Gastroesophageal sphincter (tissue), 4 donors: Measurements from ENCODE around the gene R3HDM2. TPM values are rescaled to one million over a fixed set of nuclear protein-coding genes. Genes with fewer than 3 reads are reported as not detected.
A peak's percentile ranks its signal among the peaks of the same experiment; 100 is the strongest.

Experiments
- ATAC-seq: fragments of 150-250 bp; one replicate; pipeline ENCODE4 v1.9.1; 2016; ENCODE audit warnings: mild to moderate bottlenecking, moderate library complexity
- H3K27ac ChIP-seq, 4 donors: fragments of 200-600 bp; sonication (generic) in 3 of 4; 1 replicate in 3 of 4; 2 replicates in 1 of 4; pipeline ENCODE4 v1.5.1; 2016 to 2019
- H3K27me3 ChIP-seq: fragments of 200-600 bp; sonication (generic); one replicate; pipeline ENCODE4 v1.5.1; 2019
- H3K36me3 ChIP-seq, 2 donors: fragments of 200-600 bp; sonication (generic); one replicate each; pipeline ENCODE4 v1.5.1; 2019; ENCODE audit warnings: control low read depth in 1 of 2
- H3K4me1 ChIP-seq, 3 donors: fragments of 200-600 bp; sonication (generic); 1 replicate in 2 of 3; 2 replicates in 1 of 3; pipeline ENCODE4 v1.5.1; 2016 to 2019; ENCODE audit warnings: control low read depth in 2 of 3
- H3K4me3 ChIP-seq, 2 donors: fragments of 200-600 bp; sonication (generic); one replicate each; pipeline ENCODE4 v1.5.1; 2019; ENCODE audit warnings: mild to moderate bottlenecking in 1 of 2, moderate library complexity in 1 of 2
- H3K9me3 ChIP-seq, 3 donors: fragments of 200-600 bp; sonication (generic); one replicate each; pipeline ENCODE4 v1.5.1; 2017 to 2019; ENCODE audit warnings: control low read depth in 2 of 3
- EP300 ChIP-seq: sonication (generic); formaldehyde crosslinking; IDR thresholded peaks from one replicate; pipeline ENCODE4 v1.6.1; 2017; ENCODE audit warnings: antibody characterized with exemption, mild to moderate bottlenecking
- POLR2A ChIP-seq, 2 donors: fragments of 450-650 bp; IDR thresholded peaks; one replicate each; pipeline ENCODE4 v1.6.1; 2017; ENCODE audit warnings: antibody characterized with exemption in 2 of 2, mild to moderate bottlenecking in 2 of 2, moderate library complexity in 1 of 2
- POLR2AphosphoS5 ChIP-seq: sonication (generic); formaldehyde crosslinking; IDR thresholded peaks from one replicate; pipeline ENCODE4 v1.6.1; 2017; ENCODE audit warnings: antibody characterized with exemption
- whole genome bisulfite sequencing, 2 donors: methylation state at CpG; one replicate each; pipeline ENCODE4 v1.1.5; 2018; ENCODE audit warnings: low coverage in 1 of 2; 5-methylcytosine and 5-hydroxymethylcytosine counted together
- total RNA-seq, 4 donors: library from RNA; depleted of rRNA; stranded (reverse); fragments of >200 nt; gene quantifications; one replicate each; pipeline ENCODE4 v1.1.0, GENCODE V29; 2016
- TF ChIP-seq, protein P1 (sequence below), 4 experiments: fragments of 200-600 bp in 2 of 4; fragments of 450-650 bp in 2 of 4; sonication (generic) in 1 of 4; IDR thresholded peaks; one replicate each; pipeline ENCODE4 v1.5.1; 2017 to 2019; ENCODE audit warnings: antibody characterized with exemption in 4 of 4, mild to moderate bottlenecking in 2 of 4, moderate library complexity in 2 of 4

The R3HDM2 gene
- total RNA-seq, 4 donors from 2014 or later, result 38.0 to 60.1 (median 45.9) TPM

DNA sequence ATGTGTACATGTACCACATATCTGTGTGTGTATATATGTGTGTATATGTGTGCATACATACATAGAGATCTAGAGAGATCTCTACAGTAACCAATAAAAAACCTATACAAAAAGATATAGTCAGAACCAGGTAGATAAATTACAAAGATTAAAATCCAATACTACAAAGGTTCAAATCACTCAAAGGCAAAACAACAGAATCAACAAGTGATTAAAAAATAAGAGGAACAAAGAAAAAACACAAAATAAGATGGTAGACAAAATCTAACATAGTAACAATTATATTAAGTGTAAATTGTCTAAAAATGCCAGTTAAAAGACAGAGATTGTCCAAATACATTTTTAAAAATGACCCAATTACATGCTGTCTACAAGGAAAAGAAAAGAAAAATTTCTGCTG, 83.6 kb downstream of the R3HDM2 start:
- no peaks in the 10 kb centered on the region for H3K27me3 ChIP-seq
- TF ChIP-seq, protein P1, sequence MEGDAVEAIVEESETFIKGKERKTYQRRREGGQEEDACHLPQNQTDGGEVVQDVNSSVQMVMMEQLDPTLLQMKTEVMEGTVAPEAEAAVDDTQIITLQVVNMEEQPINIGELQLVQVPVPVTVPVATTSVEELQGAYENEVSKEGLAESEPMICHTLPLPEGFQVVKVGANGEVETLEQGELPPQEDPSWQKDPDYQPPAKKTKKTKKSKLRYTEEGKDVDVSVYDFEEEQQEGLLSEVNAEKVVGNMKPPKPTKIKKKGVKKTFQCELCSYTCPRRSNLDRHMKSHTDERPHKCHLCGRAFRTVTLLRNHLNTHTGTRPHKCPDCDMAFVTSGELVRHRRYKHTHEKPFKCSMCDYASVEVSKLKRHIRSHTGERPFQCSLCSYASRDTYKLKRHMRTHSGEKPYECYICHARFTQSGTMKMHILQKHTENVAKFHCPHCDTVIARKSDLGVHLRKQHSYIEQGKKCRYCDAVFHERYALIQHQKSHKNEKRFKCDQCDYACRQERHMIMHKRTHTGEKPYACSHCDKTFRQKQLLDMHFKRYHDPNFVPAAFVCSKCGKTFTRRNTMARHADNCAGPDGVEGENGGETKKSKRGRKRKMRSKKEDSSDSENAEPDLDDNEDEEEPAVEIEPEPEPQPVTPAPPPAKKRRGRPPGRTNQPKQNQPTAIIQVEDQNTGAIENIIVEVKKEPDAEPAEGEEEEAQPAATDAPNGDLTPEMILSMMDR (IDR thresholded peaks at IDR 0.05), result no peak
- TF ChIP-seq POLR2AphosphoS5 (no peak), EP300 (no peak)
- peaks cover 0 to 5% (median 0%) of the 10 kb centered on the region in 3 donors for H3K9me3 ChIP-seq
- H3K4me1 ChIP-seq, result peaks cover 0 to 5% (median 0%) of the 10 kb centered on the region in 3 donors
- H3K4me3 ChIP-seq, result no peak overlapping the region
- ATAC-seq, result no peak
- no peak overlapping the region for H3K27ac ChIP-seq
- peaks cover 0 to 24% of the 10 kb centered on the region in 2 donors for H3K36me3 ChIP-seq

DNA sequence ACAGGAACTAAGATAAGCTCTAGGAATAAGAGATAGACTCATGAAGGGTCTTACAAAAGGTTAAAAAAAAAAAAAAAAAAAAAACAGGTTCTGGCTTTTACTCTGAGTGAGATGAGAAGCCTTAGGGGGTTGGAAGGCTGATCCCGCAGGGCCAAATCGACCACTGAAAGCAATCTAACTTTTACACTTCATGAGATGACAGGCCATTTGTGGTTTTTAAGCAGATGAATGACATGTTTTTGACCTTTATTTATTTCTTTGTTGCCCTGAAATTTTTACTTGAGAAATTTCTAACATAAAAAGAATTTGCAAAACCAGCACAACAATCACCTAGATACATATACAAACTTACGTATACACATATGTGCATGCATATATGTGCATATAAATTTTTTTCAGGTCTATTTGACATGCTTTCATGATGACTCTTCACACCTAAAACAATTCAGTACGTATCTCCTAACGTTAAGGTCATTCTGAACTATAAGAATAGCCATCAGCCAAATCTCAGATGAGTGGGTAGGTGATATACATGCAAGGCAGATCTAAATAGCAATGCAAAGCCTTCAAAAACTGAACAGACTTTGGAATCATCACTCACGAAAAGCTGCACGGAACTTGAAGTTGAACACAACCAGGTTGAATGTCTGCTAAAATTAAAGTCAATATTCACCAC, 87.0 kb downstream of the R3HDM2 start:
- Histone ChIP-seq H3K4me3 (no peak overlapping the region), H3K9me3 (peaks cover 0 to 5% (median 0%) of the 10 kb centered on the region in 3 donors), H3K4me1 (peaks cover 0 to 38% (median 3%) of the 10 kb centered on the region in 3 donors), H3K36me3 (peaks cover 0 to 6% of the 10 kb centered on the region in 2 donors), H3K27ac (no peak overlapping the region), H3K27me3 (no peaks in the 10 kb centered on the region)
- no peak for ATAC-seq
- TF ChIP-seq EP300 (no peak), POLR2AphosphoS5 (no peak), POLR2A (IDR thresholded peaks at IDR 0.05) (no peak)
- TF ChIP-seq, protein P1 (IDR thresholded peaks at IDR 0.05), result no peak
- 84 to 93% methylated on average over 6 to 7 of the region's 7 CpGs for WGBS, 2 donors

DNA sequence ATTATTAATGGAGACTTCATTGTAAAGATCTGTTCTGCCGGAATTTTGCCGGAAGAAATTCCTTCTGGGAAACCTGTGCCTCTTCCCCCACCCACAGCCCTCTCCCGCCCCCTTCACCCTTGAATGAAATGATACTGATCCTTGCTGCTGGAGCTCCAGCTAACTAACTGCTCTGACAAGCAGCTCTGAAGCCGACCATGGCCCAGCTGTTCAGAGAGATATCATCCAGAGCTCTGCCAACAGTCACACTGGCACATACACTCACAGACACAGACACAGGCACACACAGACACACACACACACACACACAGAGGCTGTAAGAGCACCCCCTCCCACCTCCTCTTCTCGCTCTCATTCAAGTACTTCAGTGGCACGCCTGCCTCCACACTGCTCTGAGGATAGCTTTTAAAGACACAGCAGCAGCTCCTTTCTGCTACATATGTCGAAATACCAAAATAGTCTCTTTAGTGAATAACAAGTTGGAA, 88.6 kb downstream of the R3HDM2 start:
- Histone ChIP-seq H3K9me3 (no peaks in the 10 kb centered on the region), H3K27ac (peak overlapping the region in 2 of 4 donors; percentile 19 to 35), H3K4me1 (peaks cover 0 to 38% (median 3%) of the 10 kb centered on the region in 3 donors), H3K27me3 (no peaks in the 10 kb centered on the region), H3K36me3 (no peaks in the 10 kb centered on the region), H3K4me3 (no peak overlapping the region)
- TF ChIP-seq POLR2A (IDR thresholded peaks at IDR 0.05) (no peak), EP300 (no peak), POLR2AphosphoS5 (no peak)
- TF ChIP-seq, protein P1 (IDR thresholded peaks at IDR 0.05), result no peak
- ATAC-seq, result no peak
- WGBS, 2 donors, result 22 to 47% methylated on average over 5 to 6 of the region's 7 CpGs

DNA sequence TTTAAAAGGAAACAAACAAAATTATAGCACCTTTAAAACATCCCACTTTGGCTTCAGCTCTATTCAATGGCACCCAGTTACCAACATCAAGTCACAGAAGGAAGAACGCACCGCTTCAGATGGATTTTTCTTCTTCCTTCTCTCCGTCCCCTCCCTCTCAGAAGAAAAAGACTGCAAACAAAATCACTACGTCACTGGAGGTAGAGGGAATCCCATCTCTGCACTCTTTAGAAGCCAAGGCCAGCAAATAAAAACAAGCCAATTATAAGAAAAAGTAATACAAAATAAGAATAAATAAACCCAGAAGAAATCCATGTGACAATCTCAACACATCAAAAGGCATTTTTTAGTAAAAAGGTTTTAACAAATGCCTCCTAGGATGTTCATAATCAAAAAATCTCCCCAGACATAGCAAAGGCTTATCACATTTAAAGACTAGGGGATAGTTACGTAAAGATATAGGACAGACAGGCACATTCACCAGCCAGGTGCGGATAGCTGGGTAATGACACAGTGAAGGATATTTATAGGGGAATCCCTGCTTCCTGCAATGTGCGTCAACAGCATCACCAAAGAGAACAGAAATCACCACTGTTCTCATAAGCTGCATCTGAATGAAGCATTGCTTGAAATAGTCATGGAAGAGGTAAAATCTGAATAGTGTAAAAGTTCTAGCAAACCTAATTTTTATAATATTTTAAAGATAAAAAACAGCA, 89.4 kb downstream of the R3HDM2 start:
- H3K27me3 ChIP-seq, result no peaks in the 10 kb centered on the region
- no peak overlapping the region for H3K4me3 ChIP-seq
- H3K4me1 ChIP-seq, result peaks cover 0 to 38% (median 3%) of the 10 kb centered on the region in 3 donors
- TF ChIP-seq, protein P1 (IDR thresholded peaks at IDR 0.05), result no peak
- TF ChIP-seq EP300, result no peak
- TF ChIP-seq POLR2AphosphoS5, result no peak
- TF ChIP-seq POLR2A (IDR thresholded peaks at IDR 0.05), result no peak
- 37 to 47% methylated on average over 2 to 6 of the region's 7 CpGs for WGBS, 2 donors
- H3K36me3 ChIP-seq, result no peaks in the 10 kb centered on the region
- H3K27ac ChIP-seq, result peak overlapping the region in 1 of 4 donors; percentile 35
- no peak for ATAC-seq
- no peaks in the 10 kb centered on the region for H3K9me3 ChIP-seq
